GM23338 (cell line): ENCODE results near the gene CELF4.

ENCODE experiments used
- CREB1 ChIP-seq: fragments of 250-450 bp; sonication (Bioruptor Pico); IDR thresholded peaks from 2 replicates; pipeline ENCODE4 v1.5.0; 2020; ENCODE audit warnings: low read depth, mild to moderate bottlenecking, moderate library complexity
- CTCF ChIP-seq, 2 experiments: fragments of 200-600 bp in 1 of 2; sonication (generic) in 1 of 2; conservative IDR thresholded peaks; 2 replicates each; pipeline versions ENCODE4 v1.5.1 to v1.6.1; 2016 to 2017; ENCODE audit warnings: antibody characterized with exemption in 2 of 2, low read depth in 2 of 2, mild to moderate bottlenecking in 2 of 2, moderate library complexity in 1 of 2

GRCh38 chr18:37405772-37406171, 159.8 kb downstream of the CELF4 start:
- TF ChIP-seq CTCF (conservative IDR thresholded peaks at IDR 0.05; ENCODE audit: low read depth in 2 of 2) (no peak), CREB1 (CRISPR knock-in tag) (no peak)
